ENCODE results near the gene COL4A2. TPM values are rescaled to one million over a fixed set of nuclear protein-coding genes. Genes with fewer than 3 reads are reported as not detected.

Gene COL4A2
- total RNA-seq, 4 donors from 2014 or later: 51.2 to 85.8 (median 70.5) TPM

GRCh38 chr13:110269509-110270185, 37.4 kb upstream of the COL4A2 start:
- H3K36me3 ChIP-seq: no peaks in the 10 kb centered on the region
- in situ Hi-C loops (cut with MboI; ENCODE audit: low sequenced_read_pairs in 4 of 4) (no loop called here), intact Hi-C loops (cut with DNase I; ENCODE audit: low total_unique reads) (loop anchor here (5.0 kb wide), 1 partner anchor 33 kb away; no protein-coding TSS in a partner anchor)
- H3K9me3 ChIP-seq: no peaks in the 10 kb centered on the region
- no peak for ATAC-seq
- TF ChIP-seq, protein P1, sequence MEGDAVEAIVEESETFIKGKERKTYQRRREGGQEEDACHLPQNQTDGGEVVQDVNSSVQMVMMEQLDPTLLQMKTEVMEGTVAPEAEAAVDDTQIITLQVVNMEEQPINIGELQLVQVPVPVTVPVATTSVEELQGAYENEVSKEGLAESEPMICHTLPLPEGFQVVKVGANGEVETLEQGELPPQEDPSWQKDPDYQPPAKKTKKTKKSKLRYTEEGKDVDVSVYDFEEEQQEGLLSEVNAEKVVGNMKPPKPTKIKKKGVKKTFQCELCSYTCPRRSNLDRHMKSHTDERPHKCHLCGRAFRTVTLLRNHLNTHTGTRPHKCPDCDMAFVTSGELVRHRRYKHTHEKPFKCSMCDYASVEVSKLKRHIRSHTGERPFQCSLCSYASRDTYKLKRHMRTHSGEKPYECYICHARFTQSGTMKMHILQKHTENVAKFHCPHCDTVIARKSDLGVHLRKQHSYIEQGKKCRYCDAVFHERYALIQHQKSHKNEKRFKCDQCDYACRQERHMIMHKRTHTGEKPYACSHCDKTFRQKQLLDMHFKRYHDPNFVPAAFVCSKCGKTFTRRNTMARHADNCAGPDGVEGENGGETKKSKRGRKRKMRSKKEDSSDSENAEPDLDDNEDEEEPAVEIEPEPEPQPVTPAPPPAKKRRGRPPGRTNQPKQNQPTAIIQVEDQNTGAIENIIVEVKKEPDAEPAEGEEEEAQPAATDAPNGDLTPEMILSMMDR (IDR thresholded peaks at IDR 0.05 in 4 of 5, conservative IDR thresholded peaks at IDR 0.05 in 1 of 5): no peak
- TF ChIP-seq POLR2A (IDR thresholded peaks at IDR 0.05): no peak
- peaks cover 31 to 32% of the 10 kb centered on the region in 2 donors for H3K4me1 ChIP-seq
- no peak for DNase-seq
- peaks cover 0 to 16% (median 4%) of the 10 kb centered on the region in 3 donors for H3K27me3 ChIP-seq
- H3K27ac ChIP-seq: no peak overlapping the region
- no peak overlapping the region for H3K4me3 ChIP-seq

DNA sequence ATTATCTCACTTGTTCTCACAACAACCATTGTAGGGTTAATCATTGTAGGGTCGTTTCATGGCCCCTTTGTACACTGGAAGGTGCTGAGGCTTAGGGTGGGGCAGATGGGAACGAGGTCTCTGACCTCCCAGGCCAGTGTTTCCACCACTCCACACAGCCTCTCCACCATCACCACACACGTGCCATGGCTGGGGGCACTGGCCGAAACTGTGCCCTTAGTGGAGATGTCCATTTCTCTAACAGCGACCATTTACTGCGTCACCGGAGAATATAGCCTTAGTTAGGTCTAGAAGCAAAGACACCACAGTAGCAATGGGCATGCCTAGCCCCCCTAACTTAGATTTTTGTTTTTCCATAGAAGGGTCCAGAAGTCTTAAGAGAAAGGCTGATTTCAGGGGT, 36.6 kb upstream of the COL4A2 start:
- Histone ChIP-seq H3K9me3 (no peaks in the 10 kb centered on the region), H3K4me3 (no peak overlapping the region), H3K4me1 (peaks cover 24% of the 10 kb centered on the region in 2 donors), H3K27ac (no peak overlapping the region), H3K27me3 (peaks cover 0 to 16% (median 3%) of the 10 kb centered on the region in 3 donors), H3K36me3 (no peaks in the 10 kb centered on the region)
- DNase-seq (no peak), ATAC-seq (no peak)
- intact Hi-C loops (cut with DNase I; ENCODE audit: low total_unique reads) (no loop called here), in situ Hi-C loops (cut with MboI; ENCODE audit: low sequenced_read_pairs in 4 of 4) (no loop called here)
- no peak for TF ChIP-seq POLR2A (IDR thresholded peaks at IDR 0.05)
- TF ChIP-seq, protein P1 (IDR thresholded peaks at IDR 0.05 in 4 of 5, conservative IDR thresholded peaks at IDR 0.05 in 1 of 5): no peak

DNA sequence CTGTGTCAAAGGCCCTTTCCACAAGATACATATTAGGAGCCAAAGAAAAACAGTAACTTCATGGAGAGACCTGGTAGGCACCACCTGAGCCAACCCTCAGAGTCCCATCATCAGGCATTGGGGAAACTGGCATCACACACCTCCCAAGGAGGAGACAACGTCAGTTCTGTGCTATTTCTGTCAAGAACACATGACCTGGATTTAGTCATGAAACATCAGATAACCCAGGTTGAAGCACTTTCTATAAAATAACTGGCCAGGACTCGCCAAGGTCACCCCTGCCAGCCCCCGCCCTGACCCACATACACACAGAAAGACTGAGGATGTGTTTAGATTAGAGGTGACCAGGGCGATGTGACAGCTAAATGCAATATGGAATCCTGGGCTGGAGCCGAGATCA, 35.8 kb upstream of the COL4A2 start:
- intact Hi-C loops (cut with DNase I; ENCODE audit: low total_unique reads): no loop called here
- no peak for ATAC-seq
- peak overlapping the region in 1 of 4 donors; percentile 26 for H3K27ac ChIP-seq

DNA sequence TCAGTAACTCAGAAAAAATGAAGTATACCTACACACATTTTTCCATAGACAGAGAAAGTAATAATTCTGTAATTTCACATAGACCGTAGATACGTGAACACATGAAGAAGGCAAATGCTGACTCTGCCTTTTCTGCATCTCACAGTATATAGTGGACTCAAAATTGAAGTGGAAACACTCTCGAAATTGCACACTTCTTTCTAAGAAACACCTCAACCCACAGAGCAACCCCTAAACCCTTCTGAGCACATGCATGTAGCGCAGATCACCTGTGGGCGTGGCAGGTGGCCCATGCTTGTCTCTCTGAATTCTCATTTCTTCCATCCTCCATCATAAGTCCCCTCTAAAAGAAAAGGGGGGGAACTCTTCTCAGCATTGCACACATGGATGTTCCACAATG, 34.9 kb upstream of the COL4A2 start:
- intact Hi-C loops (cut with DNase I; ENCODE audit: low total_unique reads) (no loop called here), in situ Hi-C loops (cut with MboI; ENCODE audit: low sequenced_read_pairs in 4 of 4) (no loop called here)
- H3K36me3 ChIP-seq: no peaks in the 10 kb centered on the region
- peaks cover 0 to 7% (median 0%) of the 10 kb centered on the region in 3 donors for H3K27me3 ChIP-seq
- H3K4me1 ChIP-seq: peaks cover 13 to 20% of the 10 kb centered on the region in 2 donors
- H3K27ac ChIP-seq: no peak overlapping the region
- ATAC-seq (no peak), DNase-seq (no peak)
- no peaks in the 10 kb centered on the region for H3K9me3 ChIP-seq
- H3K4me3 ChIP-seq: no peak overlapping the region
- TF ChIP-seq POLR2A (IDR thresholded peaks at IDR 0.05): no peak
- TF ChIP-seq, protein P1 (IDR thresholded peaks at IDR 0.05 in 4 of 5, conservative IDR thresholded peaks at IDR 0.05 in 1 of 5): no peak

More for the DNA sequence above, 35.8 kb upstream of the COL4A2 start:
- Histone ChIP-seq H3K36me3 (no peaks in the 10 kb centered on the region), H3K9me3 (no peaks in the 10 kb centered on the region), H3K4me3 (no peak overlapping the region), H3K4me1 (peaks cover 16 to 20% of the 10 kb centered on the region in 2 donors), H3K27me3 (peaks cover 0 to 14% (median 0%) of the 10 kb centered on the region in 3 donors)
- DNase-seq: no peak
- TF ChIP-seq POLR2A (IDR thresholded peaks at IDR 0.05): no peak
- TF ChIP-seq, protein P1 (IDR thresholded peaks at IDR 0.05 in 4 of 5, conservative IDR thresholded peaks at IDR 0.05 in 1 of 5): no peak
- in situ Hi-C loops (cut with MboI; ENCODE audit: low sequenced_read_pairs in 4 of 4): no loop called here
